H7 (cell line): ENCODE measurements around the gene PPP1R15B. TPM values are rescaled to one million over a fixed set of nuclear protein-coding genes. Genes with fewer than 3 reads are reported as not detected.

Experiments used
- DNase-seq: peaks from one replicate; pipeline ENCODE4 v3.0.0; 2012
- H3K27me3 ChIP-seq: 2 replicates; pipeline ENCODE4 v1.6.0; 2011; ENCODE audit warnings: mild to moderate bottlenecking, low read length; ENCODE audit not compliant: control insufficient read depth, insufficient read depth
- H3K36me3 ChIP-seq: replicated peaks from 2 replicates; pipeline ENCODE4 v1.5.1; 2011; ENCODE audit warnings: low read length; ENCODE audit not compliant: control insufficient read depth, insufficient read depth
- H3K4me3 ChIP-seq: 2 replicates; pipeline ENCODE4 v1.5.1; 2011; ENCODE audit warnings: low read depth, mild to moderate bottlenecking, control low read depth, low read length, moderate library complexity; ENCODE audit not compliant: insufficient read depth
- total RNA-seq: library from RNA; depleted of rRNA; stranded (reverse); fragments of >200 nt; shearing (Covaris generic); gene quantifications from 2 replicates; pipeline ENCODE4 v1.2.3, GENCODE V29; 2014

PPP1R15B gene
- total RNA-seq, 1 experiment from 2014 or later, result 37.1 TPM

DNA sequence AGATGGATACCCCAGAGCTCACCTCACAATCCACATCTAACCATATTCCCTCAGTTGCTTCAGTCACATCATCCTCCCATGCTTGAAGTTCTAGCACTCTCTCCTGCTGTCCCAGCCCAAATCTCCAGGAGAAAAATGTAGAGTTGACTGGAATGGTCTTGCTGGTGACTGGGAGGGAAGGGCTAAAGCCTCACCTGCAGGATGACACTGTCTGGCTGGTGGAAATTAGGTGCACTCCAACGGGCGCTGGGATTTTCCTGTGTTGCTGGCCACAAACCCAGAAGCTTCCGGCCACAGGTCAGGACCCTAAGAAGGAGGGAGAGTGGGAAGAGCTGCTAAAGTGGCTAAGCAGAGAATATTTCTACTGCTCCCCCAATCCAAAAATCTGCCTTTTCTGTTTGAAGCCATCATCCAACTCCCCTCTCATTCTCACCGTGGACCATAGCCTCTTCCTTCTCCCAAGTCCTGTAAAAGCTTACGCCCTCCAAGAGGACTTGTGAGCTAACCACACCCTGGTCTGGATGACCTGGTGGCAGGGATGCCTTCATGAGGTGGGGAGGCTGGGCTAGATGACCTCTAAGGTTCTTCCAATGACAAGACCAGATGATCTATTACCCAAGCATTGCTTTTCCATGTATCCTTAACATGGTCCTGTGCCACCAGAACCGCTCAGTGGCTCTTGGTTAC lies 37.5 kb upstream of the PPP1R15B start:
- H3K36me3 ChIP-seq, result peaks cover 2% of the 10 kb centered on the region
- DNase-seq, result no peak
- H3K27me3 ChIP-seq, result no peaks in the 10 kb centered on the region
- H3K4me3 ChIP-seq, result no peak overlapping the region

DNA sequence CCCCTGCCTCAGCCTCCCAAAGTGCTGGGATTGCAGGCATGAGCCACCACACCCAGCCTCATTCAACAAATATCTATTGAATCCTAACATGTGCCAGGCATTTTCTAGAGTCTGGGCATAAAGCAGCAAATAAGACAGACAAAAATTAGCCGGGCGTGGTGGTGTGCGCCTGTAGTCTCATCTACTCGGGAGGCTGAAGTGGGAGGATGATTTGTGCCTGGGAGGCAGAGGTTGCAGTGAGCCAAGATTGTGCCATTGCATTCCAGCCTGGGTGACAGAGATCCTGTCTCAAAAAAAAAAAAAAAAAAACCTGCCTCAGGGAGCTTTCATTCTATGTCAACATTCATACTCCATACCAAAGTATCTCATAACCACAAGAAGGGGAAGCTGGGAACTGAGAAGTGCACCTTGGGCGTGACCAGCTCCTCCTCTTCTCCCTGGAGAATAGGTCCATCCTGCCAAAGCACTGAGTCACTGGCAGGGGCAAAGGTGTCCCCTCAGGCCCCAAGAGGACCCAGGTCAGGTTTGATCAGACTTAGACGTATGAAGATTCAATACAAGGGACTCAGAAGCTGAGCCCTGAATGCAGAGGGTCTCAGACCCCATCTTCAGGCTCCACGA lies 36.8 kb upstream of the PPP1R15B start:
- DNase-seq, result no peak
- no peak overlapping the region for H3K4me3 ChIP-seq
- H3K27me3 ChIP-seq, result no peaks in the 10 kb centered on the region
- peaks cover 4% of the 10 kb centered on the region for H3K36me3 ChIP-seq

DNA sequence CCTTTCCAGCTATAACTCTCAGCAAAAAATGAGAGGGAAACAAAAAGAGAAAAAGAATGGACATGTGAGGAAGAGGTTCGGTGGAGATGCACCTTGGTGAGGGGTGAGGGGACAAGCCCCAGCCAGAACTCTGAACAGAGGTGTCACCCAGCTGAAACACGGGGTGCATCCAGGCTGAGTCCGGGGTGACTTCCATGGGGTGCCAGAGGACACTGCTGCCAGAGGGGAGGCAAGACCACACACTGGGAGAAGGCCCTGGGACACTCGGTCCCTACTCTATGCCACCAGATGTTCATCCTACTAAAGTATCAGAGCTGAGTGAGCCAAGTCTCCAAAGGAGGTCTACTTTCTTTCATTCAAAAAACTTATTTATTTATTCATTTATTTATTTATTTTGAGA lies 36.1 kb upstream of the PPP1R15B start:
- no peaks in the 10 kb centered on the region for H3K27me3 ChIP-seq
- H3K36me3 ChIP-seq, result peaks cover 4% of the 10 kb centered on the region
- DNase-seq, result no peak
- H3K4me3 ChIP-seq, result no peak overlapping the region

DNA sequence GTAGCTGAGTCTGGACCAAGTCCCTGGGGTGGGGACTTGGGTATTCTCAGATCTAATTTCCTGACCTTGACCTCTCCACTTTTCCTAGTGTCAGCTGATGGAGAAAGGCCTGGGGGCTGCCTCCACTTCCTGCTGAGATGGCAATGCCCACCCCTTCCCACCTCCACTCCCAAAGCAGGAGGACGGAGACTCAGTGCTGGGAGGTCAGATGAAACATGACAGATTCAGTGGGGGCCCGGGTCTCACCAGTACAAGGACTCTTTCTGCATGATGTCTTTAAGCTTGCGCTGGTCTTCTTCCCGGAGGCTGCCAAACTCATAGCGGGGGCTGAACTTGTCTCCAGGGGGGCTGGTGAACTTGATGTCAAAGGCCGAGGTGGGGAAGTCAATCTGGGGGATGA lies 35.6 kb upstream of the PPP1R15B start:
- DNase-seq, result no peak
- Histone ChIP-seq H3K27me3 (no peaks in the 10 kb centered on the region), H3K36me3 (peaks cover 4% of the 10 kb centered on the region), H3K4me3 (no peak overlapping the region)

DNA sequence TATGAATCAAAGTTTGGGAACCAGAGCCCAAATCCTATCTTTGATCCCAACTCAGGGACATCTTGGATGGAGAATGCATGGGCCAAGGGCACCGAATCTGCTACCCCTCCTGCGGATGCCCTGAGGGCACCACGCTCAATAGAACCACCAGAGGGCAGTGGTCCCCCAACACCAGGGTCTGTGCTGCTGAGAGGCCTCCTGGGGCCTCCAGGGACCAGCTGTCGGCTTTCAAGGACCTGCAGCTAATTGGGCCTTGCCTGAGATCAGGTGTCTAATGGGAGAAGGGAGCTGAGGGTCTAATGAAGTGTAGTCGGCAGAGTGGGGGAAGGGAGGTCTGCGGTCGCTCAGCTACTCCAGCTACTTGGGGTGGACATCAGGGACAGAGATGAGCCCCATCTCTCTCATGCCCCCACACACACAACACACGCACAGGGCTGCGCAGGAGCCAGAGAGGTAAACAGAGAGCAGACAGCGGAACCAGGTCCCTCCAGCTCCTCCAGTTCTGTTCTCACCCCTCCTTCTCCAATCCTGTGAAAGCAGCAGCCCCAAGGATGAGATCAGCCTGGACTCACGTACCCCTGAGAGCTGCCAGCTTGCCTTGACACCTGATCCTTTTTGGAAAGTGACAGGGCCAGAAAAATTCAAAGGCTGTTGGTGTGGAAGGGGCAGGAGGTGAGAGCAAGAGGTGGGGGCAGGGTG lies 34.9 kb upstream of the PPP1R15B start:
- Histone ChIP-seq H3K27me3 (no peaks in the 10 kb centered on the region), H3K4me3 (no peak overlapping the region), H3K36me3 (peaks cover 6% of the 10 kb centered on the region)
- peak; percentile 94 for DNase-seq

DNA sequence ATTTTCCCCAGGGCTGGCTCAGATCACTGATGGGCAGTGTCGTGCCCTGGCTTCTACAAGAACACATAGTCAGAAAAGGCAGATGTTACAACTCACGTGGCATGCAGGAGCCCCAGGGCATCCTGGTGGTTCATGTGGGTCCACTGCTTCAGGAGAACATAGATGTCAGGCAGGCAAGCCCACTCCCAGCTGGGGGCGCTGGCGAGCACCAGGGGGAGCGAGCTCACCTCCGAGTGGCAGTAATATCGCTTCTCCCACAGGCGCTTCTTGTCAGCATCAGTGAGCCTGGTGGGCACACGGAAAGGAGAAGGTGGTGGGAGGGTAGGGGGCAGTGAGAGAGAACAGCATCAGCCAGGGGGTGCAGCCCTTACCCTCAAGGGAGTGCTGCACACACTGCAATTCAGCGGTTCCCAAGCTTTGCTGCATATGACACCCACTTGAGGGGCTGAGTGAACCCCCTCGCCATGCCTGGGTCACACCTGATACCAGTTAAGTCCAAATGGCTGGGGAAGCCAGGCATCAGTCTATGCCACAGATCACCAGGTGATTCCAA lies 34.3 kb upstream of the PPP1R15B start:
- peaks cover 8% of the 10 kb centered on the region for H3K36me3 ChIP-seq
- DNase-seq, result peak; percentile 89
- no peaks in the 10 kb centered on the region for H3K27me3 ChIP-seq
- no peak overlapping the region for H3K4me3 ChIP-seq

DNA sequence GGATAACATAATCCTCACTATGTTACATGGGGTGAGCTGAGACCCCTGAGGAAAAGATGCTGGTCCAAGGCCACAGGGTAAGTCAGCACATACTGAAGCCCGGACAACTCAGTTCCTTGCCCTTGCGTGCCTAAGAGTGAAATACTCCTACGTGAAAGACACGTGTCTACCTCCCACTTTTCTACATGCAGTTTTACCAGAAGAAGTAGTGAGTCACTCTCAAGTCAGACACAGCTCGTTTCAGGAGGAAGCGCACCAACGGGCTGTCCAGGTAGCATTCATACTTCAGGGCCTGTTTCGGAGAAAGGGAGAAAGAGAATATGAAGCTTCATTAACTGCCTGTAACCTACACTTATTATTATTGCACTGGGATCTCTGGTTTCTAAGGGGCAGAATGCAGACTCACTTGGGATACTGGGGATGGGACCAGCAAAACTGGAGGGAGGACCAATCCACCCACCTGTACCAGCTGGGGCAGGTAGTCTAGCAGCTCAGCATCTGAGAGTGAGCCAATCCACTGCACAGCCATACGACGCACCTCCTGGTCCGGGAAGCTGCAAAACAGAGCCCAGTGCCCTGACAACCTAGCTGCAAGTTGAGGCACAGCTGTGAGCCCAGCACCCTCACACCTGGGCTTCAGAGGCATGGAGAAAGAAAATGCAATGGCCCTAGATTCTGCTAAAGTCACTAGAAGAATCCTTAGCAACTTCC lies 32.4 kb upstream of the PPP1R15B start:
- DNase-seq, result no peak
- peaks cover 9% of the 10 kb centered on the region for H3K36me3 ChIP-seq
- no peaks in the 10 kb centered on the region for H3K27me3 ChIP-seq
- no peak overlapping the region for H3K4me3 ChIP-seq

DNA sequence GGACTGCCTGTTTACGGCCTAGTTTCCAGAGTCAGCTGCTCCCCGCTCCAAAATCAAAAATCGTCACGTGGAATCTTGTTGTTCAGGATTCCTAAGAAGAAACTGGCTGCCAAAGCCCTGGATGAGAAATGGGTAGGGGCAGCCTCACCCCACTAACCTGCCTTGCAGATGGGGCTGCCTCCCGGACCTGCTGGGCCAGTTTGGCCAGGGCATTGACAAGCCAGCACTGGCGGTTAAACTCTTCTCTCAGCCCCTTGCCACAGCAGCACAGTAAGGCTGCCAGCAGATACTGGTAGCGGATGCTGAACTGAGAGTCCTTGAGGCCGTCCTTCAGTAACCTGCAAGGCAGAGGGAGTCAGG lies 31.6 kb upstream of the PPP1R15B start:
- H3K36me3 ChIP-seq, result peaks cover 8% of the 10 kb centered on the region
- DNase-seq, result no peak
- H3K27me3 ChIP-seq, result no peaks in the 10 kb centered on the region
- no peak overlapping the region for H3K4me3 ChIP-seq

DNA sequence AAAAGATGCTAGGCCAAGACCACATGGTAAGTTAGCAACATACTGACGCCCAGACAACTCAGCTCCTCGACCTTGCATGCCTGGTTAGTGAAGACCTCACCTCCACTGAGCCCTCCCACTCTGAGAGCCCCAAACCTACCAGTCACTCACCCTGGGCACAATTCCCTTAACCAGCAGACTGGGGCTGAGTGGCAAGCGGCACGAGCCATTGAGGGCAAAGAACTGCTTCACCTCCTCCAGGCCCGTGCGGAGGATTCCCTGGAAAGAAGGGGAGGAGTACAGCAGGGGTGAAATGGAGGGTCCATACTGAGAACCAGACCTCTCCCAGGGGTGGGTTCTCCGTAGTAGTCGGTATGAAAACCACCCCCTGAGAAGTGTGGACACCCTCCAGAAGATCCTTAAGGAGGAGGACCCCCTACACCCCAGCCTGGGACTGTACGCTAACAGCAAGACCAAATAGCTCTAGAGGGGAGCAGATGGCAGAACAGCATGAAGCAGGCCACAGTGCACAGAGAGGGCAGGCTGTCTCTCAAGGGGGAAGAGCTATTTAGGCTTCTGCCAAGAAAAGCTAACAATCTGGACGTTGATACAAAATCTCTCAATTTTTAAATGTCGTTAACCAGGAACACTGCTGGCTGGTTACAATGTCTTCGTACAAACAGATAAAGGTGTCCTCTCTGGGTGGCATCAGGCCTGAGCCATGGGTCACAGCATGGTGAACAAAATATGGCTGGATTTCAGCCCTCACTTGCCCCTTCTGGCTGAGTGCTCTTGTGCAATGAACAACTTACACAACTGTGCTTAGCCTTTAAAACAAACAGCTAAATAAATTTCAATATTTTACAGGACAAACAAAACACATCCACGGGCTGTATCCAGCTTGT lies 31.0 kb upstream of the PPP1R15B start:
- Histone ChIP-seq H3K27me3 (no peaks in the 10 kb centered on the region), H3K4me3 (no peak overlapping the region), H3K36me3 (peaks cover 8% of the 10 kb centered on the region)
- no peak for DNase-seq

DNA sequence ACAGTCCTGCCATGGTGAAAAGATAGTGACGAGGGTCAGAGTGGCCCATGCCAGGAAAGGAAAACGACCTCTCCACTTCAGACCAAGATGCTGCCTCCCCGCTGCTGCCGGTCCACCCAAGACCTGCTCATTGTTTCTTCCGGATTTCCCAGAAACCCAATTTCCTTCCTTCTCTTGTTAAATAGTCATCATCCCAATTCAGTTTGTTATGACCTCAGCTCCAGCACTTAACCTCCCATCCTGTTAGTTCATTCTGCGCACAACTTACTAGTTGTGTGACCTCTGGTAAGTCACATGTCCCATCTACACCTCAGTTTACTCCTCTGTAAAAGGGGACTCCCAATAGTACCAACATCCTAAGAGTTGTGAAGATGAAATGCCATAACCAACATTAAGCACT lies 29.9 kb upstream of the PPP1R15B start:
- DNase-seq, result no peak
- Histone ChIP-seq H3K4me3 (no peak overlapping the region), H3K36me3 (peaks cover 8% of the 10 kb centered on the region), H3K27me3 (no peaks in the 10 kb centered on the region)

DNA sequence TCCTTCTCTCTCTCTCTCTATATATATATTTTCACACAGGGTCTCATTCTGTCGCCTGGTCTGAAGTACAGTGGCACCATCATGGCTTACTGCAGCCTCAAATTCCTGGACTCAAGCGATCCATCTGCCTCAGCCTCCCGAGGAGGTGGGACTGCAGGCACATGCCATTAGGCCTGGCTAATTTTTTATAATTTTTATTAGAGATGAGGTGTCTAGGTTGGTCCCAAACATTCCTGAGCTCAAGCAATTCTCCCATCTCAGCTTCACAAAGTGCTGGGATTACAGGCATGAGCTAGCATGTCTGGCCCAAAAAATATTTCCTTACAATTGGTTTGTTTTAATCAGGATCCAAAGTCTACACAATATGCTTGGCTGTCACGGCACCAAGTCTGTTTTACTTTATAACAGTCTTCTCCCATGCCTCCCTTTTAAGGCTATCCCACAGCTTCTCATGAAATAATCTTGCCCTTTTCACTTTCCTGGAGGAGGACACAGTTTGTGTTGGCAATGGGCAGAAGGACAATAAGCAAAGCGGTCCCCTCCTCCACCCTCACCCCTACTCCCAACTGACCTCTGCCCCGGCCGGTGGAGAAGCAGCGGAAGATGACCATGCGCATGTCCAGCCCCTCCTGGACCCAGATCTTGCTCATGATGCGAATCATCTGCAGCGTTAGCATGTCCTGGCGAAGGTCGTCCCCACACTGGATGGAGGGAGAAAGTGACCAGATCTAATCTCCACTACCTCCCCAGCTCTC lies 28.2 kb upstream of the PPP1R15B start:
- H3K36me3 ChIP-seq, result peaks cover 8% of the 10 kb centered on the region

DNA sequence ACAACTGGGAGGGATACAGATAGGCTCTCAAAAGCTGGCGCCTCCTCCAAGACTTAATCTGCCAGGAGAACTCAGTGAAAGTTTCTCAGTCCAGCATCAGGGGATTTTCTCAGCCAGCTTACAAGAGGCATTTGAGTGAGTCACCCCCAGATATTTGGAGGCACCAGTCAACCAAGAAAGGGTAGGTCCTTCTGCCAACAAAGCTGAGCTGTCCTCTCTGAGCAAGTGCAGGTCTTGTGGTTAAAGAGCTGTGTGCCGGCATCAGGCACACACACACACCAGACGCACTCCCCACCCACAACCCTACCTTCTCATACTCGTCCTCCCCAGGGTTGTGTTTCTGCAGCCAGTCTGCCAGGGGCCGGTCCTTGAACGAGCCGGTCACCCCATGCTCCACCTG lies 27.0 kb upstream of the PPP1R15B start:
- Histone ChIP-seq H3K4me3 (no peak overlapping the region), H3K36me3 (peaks cover 7% of the 10 kb centered on the region), H3K27me3 (no peaks in the 10 kb centered on the region)
- DNase-seq, result no peak

More for the DNA sequence above, 28.2 kb upstream of the PPP1R15B start:
- DNase-seq, result no peak
- no peak overlapping the region for H3K4me3 ChIP-seq
- H3K27me3 ChIP-seq, result no peaks in the 10 kb centered on the region

DNA sequence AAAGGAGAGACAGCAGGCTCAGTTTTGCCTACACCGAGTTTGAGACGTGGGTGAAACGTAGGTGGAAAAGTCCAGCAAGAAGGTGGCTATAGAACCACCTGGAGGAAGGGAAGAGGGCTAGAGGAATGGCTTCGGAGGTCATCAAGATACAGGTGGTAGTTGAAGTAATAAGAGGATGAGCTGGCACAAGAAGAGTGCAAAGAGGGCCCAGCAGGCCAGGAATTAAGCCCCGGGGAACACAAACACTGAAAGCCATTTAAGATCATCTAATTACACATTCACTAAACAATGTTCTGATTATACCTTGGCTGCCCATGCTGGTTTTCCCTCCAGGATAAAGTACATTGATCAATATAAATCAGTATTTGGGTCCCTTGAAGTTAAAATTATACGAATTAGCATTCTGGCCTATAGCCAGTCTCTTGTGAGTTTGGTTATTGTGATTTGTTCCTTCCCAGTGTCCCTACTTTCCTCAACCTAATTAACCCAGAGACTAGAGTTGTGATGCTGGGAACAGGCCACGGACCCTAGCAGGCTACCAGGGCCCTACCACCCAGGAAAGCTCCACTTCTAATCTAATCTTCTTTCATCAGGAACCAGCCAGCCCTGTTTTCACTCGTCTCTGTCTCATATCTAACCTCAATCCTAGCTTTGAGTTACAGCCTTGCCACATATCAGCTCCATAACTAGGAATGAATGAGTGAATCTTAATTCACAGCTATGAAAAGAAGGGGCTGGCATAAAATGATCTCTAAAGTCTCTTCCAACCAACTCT lies 26.4 kb upstream of the PPP1R15B start:
- H3K4me3 ChIP-seq, result no peak overlapping the region
- H3K36me3 ChIP-seq, result peaks cover 9% of the 10 kb centered on the region
- DNase-seq, result no peak
- H3K27me3 ChIP-seq, result no peaks in the 10 kb centered on the region
